Measurements from ENCODE around the gene UTF1.

UTF1 gene

GRCh38 chr10:133230044-133230361, at the start of gene UTF1:
UTF1 (plus strand) TSS chr10:133230217; CDS start chr10:133230289, 72 bp downstream.
- TF ChIP-seq CTCF (IDR thresholded peaks at IDR 0.05; ENCODE audit: insufficient read depth, low read depth, low read length, missing control alignments), result no peak
- no peak for DNase-seq (ENCODE audit: low read depth)
- no peak within 1 kb of the TSS for H3K4me3 ChIP-seq (ENCODE audit: low read depth, low read length)

- no peak for TF ChIP-seq CTCF (IDR thresholded peaks at IDR 0.05; ENCODE audit: insufficient read depth, low read depth, low read length, missing control alignments)
- H3K4me3 ChIP-seq (ENCODE audit: low read depth, low read length), result no peak overlapping the region
- DNase-seq (ENCODE audit: low read depth), result no peak
Observed at GRCh38 chr10:133180965-133181639, 48.9 kb upstream of the UTF1 start.

GRCh38 chr10:133182190-133182589, 47.8 kb upstream of the UTF1 start:
- DNase-seq (ENCODE audit: low read depth), result no peak
- TF ChIP-seq CTCF (IDR thresholded peaks at IDR 0.05; ENCODE audit: insufficient read depth, low read depth, low read length, missing control alignments), result no peak
- H3K4me3 ChIP-seq (ENCODE audit: low read depth, low read length), result no peak overlapping the region

GRCh38 chr10:133182791-133183645, 47.0 kb upstream of the UTF1 start:
- H3K4me3 ChIP-seq (ENCODE audit: low read depth, low read length), result no peak overlapping the region
- DNase-seq (ENCODE audit: low read depth), result no peak
- TF ChIP-seq CTCF (IDR thresholded peaks at IDR 0.05; ENCODE audit: insufficient read depth, low read depth, low read length, missing control alignments), result no peak

- TF ChIP-seq CTCF (IDR thresholded peaks at IDR 0.05; ENCODE audit: insufficient read depth, low read depth, low read length, missing control alignments), result no peak
- no peak overlapping the region for H3K4me3 ChIP-seq (ENCODE audit: low read depth, low read length)
- DNase-seq (ENCODE audit: low read depth), result no peak
Observed at GRCh38 chr10:133183646-133184378, 46.2 kb upstream of the UTF1 start.

GRCh38 chr10:133184591-133185244, 45.3 kb upstream of the UTF1 start:
- no peak overlapping the region for H3K4me3 ChIP-seq (ENCODE audit: low read depth, low read length)
- TF ChIP-seq CTCF (IDR thresholded peaks at IDR 0.05; ENCODE audit: insufficient read depth, low read depth, low read length, missing control alignments), result no peak
- DNase-seq (ENCODE audit: low read depth), result no peak
